HEK293 (cell line): ENCODE results near the gene ADIPOR2.
A peak's percentile ranks its signal among the peaks of the same experiment; 100 is the strongest.

Source experiments
- GLIS2 ChIP-seq: fragments of 450-650 bp; formaldehyde crosslinking; IDR thresholded peaks from 2 replicates; pipeline ENCODE4 v1.5.1; 2016; ENCODE audit warnings: missing biosample characterization, missing genetic modification characterization
- KLF16 ChIP-seq: fragments of 450-650 bp; formaldehyde crosslinking; IDR thresholded peaks from 2 replicates; pipeline ENCODE4 v1.5.1; 2017; ENCODE audit warnings: missing biosample characterization, missing genetic modification characterization
- KLF17 ChIP-seq: fragments of 450-650 bp; formaldehyde crosslinking; IDR thresholded peaks from 2 replicates; pipeline ENCODE4 v1.5.1; 2016; ENCODE audit warnings: missing biosample characterization, missing genetic modification characterization
- KLF7 ChIP-seq: fragments of 450-650 bp; formaldehyde crosslinking; IDR thresholded peaks from 2 replicates; pipeline ENCODE4 v1.5.1; 2016; ENCODE audit warnings: missing biosample characterization, missing genetic modification characterization, borderline replicate concordance
- OVOL3 ChIP-seq: fragments of 450-650 bp; formaldehyde crosslinking; IDR thresholded peaks from 2 replicates; pipeline ENCODE4 v1.5.1; 2016; ENCODE audit warnings: missing biosample characterization, missing genetic modification characterization
- SP2 ChIP-seq: fragments of 450-650 bp; formaldehyde crosslinking; IDR thresholded peaks from 2 replicates; pipeline ENCODE4 v1.5.1; 2016; ENCODE audit warnings: missing biosample characterization, missing genetic modification characterization
- TSHZ1 ChIP-seq: fragments of 450-650 bp; formaldehyde crosslinking; IDR thresholded peaks from 2 replicates; pipeline ENCODE4 v1.5.1; 2016; ENCODE audit warnings: missing biosample characterization, missing genetic modification characterization, borderline replicate concordance
- ZBTB8A ChIP-seq: fragments of 450-650 bp; formaldehyde crosslinking; IDR thresholded peaks from 2 replicates; pipeline ENCODE4 v1.5.1; 2016; ENCODE audit warnings: missing biosample characterization, missing genetic modification characterization
- ZFHX2 ChIP-seq: fragments of 450-650 bp; formaldehyde crosslinking; conservative IDR thresholded peaks from 2 replicates; pipeline ENCODE4 v1.5.1; 2016; ENCODE audit warnings: missing biosample characterization, missing genetic modification characterization
- ZFP41 ChIP-seq: fragments of 450-650 bp; formaldehyde crosslinking; IDR thresholded peaks from 2 replicates; pipeline ENCODE4 v1.5.1; 2016; ENCODE audit warnings: missing biosample characterization, missing genetic modification characterization, borderline replicate concordance
- ZNF138 ChIP-seq: fragments of 450-650 bp; formaldehyde crosslinking; IDR thresholded peaks from 2 replicates; pipeline ENCODE4 v1.5.1; 2016; ENCODE audit warnings: missing biosample characterization, missing genetic modification characterization, borderline replicate concordance
- ZNF157 ChIP-seq: fragments of 450-650 bp; formaldehyde crosslinking; IDR thresholded peaks from 2 replicates; pipeline ENCODE4 v1.5.1; 2016; ENCODE audit warnings: missing biosample characterization, missing genetic modification characterization
- ZNF175 ChIP-seq: fragments of 450-650 bp; formaldehyde crosslinking; IDR thresholded peaks from 2 replicates; pipeline ENCODE4 v1.5.1; 2016; ENCODE audit warnings: missing biosample characterization, missing genetic modification characterization
- ZNF416 ChIP-seq: fragments of 450-650 bp; formaldehyde crosslinking; IDR thresholded peaks from 2 replicates; pipeline ENCODE4 v1.5.1; 2016; ENCODE audit warnings: missing biosample characterization, missing genetic modification characterization
- ZNF544 ChIP-seq: fragments of 450-650 bp; formaldehyde crosslinking; IDR thresholded peaks from 2 replicates; pipeline ENCODE4 v1.5.0; 2017; ENCODE audit warnings: missing biosample characterization, missing genetic modification characterization
- ZNF621 ChIP-seq: fragments of 450-650 bp; formaldehyde crosslinking; IDR thresholded peaks from 2 replicates; pipeline ENCODE4 v1.5.1; 2017; ENCODE audit warnings: missing biosample characterization, missing genetic modification characterization
- ZNF626 ChIP-seq: fragments of 450-650 bp; sonication (Bioruptor Pico); formaldehyde crosslinking; IDR thresholded peaks from 2 replicates; pipeline ENCODE4 v1.5.1; 2018; ENCODE audit warnings: missing biosample characterization, missing genetic modification characterization, inconsistent platforms
- ZNF654 ChIP-seq: fragments of 450-650 bp; formaldehyde crosslinking; IDR thresholded peaks from 2 replicates; pipeline ENCODE4 v1.5.1; 2016; ENCODE audit warnings: low read depth, missing biosample characterization, missing genetic modification characterization
- ZNF658 ChIP-seq: fragments of 450-650 bp; formaldehyde crosslinking; IDR thresholded peaks from 2 replicates; pipeline ENCODE4; 2016; ENCODE audit warnings: missing biosample characterization, missing genetic modification characterization
- ZNF664 ChIP-seq: fragments of 450-650 bp; formaldehyde crosslinking; IDR thresholded peaks from 2 replicates; pipeline ENCODE4 v1.5.1; 2016; ENCODE audit warnings: missing biosample characterization, missing genetic modification characterization
- ZNF76 ChIP-seq: fragments of 450-650 bp; formaldehyde crosslinking; IDR thresholded peaks from 2 replicates; pipeline ENCODE4; 2016; ENCODE audit warnings: low read depth, missing biosample characterization, missing genetic modification characterization, borderline replicate concordance
- ZNF777 ChIP-seq: fragments of 450-650 bp; formaldehyde crosslinking; IDR thresholded peaks from 2 replicates; pipeline ENCODE4 v1.5.1; 2017; ENCODE audit warnings: missing biosample characterization, missing genetic modification characterization, borderline replicate concordance
- TF ChIP-seq, protein P1 (sequence below): fragments of 450-650 bp; formaldehyde crosslinking; IDR thresholded peaks from 2 replicates; pipeline ENCODE4 v1.5.1; 2016; ENCODE audit warnings: missing biosample characterization, missing genetic modification characterization, low read depth
- TF ChIP-seq, protein P2 (sequence below): fragments of 450-650 bp; formaldehyde crosslinking; IDR thresholded peaks from 2 replicates; pipeline ENCODE4 v1.5.1; 2016; ENCODE audit warnings: missing biosample characterization, missing genetic modification characterization
- TF ChIP-seq, protein P3 (sequence below): fragments of 450-650 bp; formaldehyde crosslinking; conservative IDR thresholded peaks from 2 replicates; pipeline ENCODE4 v1.5.1; 2016; ENCODE audit warnings: low read depth, missing biosample characterization, missing genetic modification characterization
- TF ChIP-seq, protein P4 (sequence below): fragments of 450-650 bp; formaldehyde crosslinking; IDR thresholded peaks from 2 replicates; pipeline ENCODE4 v1.5.1; 2016; ENCODE audit warnings: missing biosample characterization, missing genetic modification characterization

ADIPOR2 gene

DNA sequence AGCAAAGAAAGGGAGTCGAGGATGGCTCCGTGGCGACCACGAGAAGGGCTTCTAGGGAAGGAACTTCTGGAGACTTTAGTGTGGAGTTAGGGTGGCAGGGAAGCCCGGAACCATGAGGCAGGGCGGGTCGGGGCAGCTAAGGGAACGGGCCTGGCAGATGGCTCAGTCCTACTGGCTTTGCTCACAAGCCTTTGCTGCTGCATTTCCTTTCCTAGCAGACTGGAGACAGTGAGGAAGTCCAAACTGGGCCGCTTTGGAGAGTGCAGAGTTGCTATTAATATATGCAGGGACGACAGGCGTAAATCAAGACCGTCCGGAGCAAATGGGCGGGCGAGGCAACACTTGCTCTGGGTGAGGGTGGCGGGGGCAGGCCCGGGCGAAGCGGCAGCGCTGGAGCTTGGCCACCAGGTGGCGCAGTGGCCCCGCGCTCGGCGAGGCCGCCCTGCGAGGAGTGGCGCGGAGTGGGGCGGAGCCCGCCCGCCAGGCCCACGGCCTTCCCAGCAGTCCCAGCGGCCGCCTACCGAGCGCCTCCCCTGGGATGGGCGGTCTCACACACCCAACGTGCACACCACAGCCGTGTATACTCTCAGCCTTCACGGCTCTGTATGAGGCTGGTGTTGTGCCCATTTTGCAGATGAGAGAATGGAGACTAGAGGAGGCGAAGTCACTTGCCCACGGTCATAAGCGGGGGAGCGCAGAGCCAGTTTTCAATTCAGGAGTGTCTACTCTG, 105.1 kb downstream of the ADIPOR2 start (continued):
- TF ChIP-seq, protein P1, sequence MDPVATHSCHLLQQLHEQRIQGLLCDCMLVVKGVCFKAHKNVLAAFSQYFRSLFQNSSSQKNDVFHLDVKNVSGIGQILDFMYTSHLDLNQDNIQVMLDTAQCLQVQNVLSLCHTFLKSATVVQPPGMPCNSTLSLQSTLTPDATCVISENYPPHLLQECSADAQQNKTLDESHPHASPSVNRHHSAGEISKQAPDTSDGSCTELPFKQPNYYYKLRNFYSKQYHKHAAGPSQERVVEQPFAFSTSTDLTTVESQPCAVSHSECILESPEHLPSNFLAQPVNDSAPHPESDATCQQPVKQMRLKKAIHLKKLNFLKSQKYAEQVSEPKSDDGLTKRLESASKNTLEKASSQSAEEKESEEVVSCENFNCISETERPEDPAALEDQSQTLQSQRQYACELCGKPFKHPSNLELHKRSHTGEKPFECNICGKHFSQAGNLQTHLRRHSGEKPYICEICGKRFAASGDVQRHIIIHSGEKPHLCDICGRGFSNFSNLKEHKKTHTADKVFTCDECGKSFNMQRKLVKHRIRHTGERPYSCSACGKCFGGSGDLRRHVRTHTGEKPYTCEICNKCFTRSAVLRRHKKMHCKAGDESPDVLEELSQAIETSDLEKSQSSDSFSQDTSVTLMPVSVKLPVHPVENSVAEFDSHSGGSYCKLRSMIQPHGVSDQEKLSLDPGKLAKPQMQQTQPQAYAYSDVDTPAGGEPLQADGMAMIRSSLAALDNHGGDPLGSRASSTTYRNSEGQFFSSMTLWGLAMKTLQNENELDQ (tag by site-specific recombination), result no peak
- TF ChIP-seq ZNF138 (tag by site-specific recombination) (no peak), ZNF621 (no peak), ZNF175 (tag by site-specific recombination) (no peak), ZFP41 (tag by site-specific recombination) (no peak), ZFHX2 (peak; percentile 81), OVOL3 (tag by site-specific recombination) (no peak), KLF7 (tag by site-specific recombination) (no peak), ZNF664 (tag by site-specific recombination) (no peak), TSHZ1 (tag by site-specific recombination) (no peak), ZBTB8A (peak; percentile 44; the same call in 1 of the 2 replicates), ZNF416 (no peak), SP2 (tag by site-specific recombination) (peak; percentile 44), ZNF658 (tag by site-specific recombination) (no peak), ZNF157 (tag by site-specific recombination) (no peak), ZNF777 (tag by site-specific recombination) (no peak), KLF16 (tag by site-specific recombination) (0 out of 2 replicates have a peak, but pooled peaks have one; percentile 42), ZNF626 (tag by site-specific recombination) (0 out of 2 replicates have a peak, but pooled peaks have one; percentile 51), KLF17 (tag by site-specific recombination) (no peak), ZNF654 (tag by site-specific recombination) (peak; percentile 40), ZNF544 (tag by site-specific recombination) (no peak), GLIS2 (tag by site-specific recombination) (peak; percentile 13; the same call in 1 of the 2 replicates), ZNF76 (tag by site-specific recombination) (peak; percentile 73; the same call in 1 of the 2 replicates)
- TF ChIP-seq, protein P2, sequence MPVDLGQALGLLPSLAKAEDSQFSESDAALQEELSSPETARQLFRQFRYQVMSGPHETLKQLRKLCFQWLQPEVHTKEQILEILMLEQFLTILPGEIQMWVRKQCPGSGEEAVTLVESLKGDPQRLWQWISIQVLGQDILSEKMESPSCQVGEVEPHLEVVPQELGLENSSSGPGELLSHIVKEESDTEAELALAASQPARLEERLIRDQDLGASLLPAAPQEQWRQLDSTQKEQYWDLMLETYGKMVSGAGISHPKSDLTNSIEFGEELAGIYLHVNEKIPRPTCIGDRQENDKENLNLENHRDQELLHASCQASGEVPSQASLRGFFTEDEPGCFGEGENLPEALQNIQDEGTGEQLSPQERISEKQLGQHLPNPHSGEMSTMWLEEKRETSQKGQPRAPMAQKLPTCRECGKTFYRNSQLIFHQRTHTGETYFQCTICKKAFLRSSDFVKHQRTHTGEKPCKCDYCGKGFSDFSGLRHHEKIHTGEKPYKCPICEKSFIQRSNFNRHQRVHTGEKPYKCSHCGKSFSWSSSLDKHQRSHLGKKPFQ (tag by site-specific recombination), result peak; percentile 61
- TF ChIP-seq, protein P3, sequence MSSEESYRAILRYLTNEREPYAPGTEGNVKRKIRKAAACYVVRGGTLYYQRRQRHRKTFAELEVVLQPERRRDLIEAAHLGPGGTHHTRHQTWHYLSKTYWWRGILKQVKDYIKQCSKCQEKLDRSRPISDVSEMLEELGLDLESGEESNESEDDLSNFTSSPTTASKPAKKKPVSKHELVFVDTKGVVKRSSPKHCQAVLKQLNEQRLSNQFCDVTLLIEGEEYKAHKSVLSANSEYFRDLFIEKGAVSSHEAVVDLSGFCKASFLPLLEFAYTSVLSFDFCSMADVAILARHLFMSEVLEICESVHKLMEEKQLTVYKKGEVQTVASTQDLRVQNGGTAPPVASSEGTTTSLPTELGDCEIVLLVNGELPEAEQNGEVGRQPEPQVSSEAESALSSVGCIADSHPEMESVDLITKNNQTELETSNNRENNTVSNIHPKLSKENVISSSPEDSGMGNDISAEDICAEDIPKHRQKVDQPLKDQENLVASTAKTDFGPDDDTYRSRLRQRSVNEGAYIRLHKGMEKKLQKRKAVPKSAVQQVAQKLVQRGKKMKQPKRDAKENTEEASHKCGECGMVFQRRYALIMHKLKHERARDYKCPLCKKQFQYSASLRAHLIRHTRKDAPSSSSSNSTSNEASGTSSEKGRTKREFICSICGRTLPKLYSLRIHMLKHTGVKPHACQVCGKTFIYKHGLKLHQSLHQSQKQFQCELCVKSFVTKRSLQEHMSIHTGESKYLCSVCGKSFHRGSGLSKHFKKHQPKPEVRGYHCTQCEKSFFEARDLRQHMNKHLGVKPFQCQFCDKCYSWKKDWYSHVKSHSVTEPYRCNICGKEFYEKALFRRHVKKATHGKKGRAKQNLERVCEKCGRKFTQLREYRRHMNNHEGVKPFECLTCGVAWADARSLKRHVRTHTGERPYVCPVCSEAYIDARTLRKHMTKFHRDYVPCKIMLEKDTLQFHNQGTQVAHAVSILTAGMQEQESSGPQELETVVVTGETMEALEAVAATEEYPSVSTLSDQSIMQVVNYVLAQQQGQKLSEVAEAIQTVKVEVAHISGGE (tag by site-specific recombination), result no peak
- TF ChIP-seq, protein P4, sequence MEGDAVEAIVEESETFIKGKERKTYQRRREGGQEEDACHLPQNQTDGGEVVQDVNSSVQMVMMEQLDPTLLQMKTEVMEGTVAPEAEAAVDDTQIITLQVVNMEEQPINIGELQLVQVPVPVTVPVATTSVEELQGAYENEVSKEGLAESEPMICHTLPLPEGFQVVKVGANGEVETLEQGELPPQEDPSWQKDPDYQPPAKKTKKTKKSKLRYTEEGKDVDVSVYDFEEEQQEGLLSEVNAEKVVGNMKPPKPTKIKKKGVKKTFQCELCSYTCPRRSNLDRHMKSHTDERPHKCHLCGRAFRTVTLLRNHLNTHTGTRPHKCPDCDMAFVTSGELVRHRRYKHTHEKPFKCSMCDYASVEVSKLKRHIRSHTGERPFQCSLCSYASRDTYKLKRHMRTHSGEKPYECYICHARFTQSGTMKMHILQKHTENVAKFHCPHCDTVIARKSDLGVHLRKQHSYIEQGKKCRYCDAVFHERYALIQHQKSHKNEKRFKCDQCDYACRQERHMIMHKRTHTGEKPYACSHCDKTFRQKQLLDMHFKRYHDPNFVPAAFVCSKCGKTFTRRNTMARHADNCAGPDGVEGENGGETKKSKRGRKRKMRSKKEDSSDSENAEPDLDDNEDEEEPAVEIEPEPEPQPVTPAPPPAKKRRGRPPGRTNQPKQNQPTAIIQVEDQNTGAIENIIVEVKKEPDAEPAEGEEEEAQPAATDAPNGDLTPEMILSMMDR (tag by site-specific recombination), result peak; percentile 79
